HEK293 (cell line): Measurements from ENCODE around the gene TNFRSF4.

Source experiments
- GFI1B ChIP-seq: fragments of 450-650 bp; formaldehyde crosslinking; IDR thresholded peaks from 2 replicates; pipeline ENCODE4 v1.5.1; 2016; ENCODE audit warnings: missing biosample characterization, missing genetic modification characterization
- GLI2 ChIP-seq: fragments of 450-650 bp; formaldehyde crosslinking; IDR thresholded peaks from 2 replicates; pipeline ENCODE4; 2017; ENCODE audit warnings: missing biosample characterization, missing genetic modification characterization, low read depth, borderline replicate concordance
- GLIS2 ChIP-seq: fragments of 450-650 bp; formaldehyde crosslinking; IDR thresholded peaks from 2 replicates; pipeline ENCODE4 v1.5.1; 2016; ENCODE audit warnings: missing biosample characterization, missing genetic modification characterization
- IKZF3 ChIP-seq: fragments of 450-650 bp; IDR thresholded peaks from 2 replicates; pipeline ENCODE4 v1.5.0; 2018; ENCODE audit warnings: missing biosample characterization, mild to moderate bottlenecking, missing genetic modification characterization, moderate library complexity
- KLF1 ChIP-seq: fragments of 450-650 bp; formaldehyde crosslinking; IDR thresholded peaks from 2 replicates; pipeline ENCODE4 v1.5.1; 2016; ENCODE audit warnings: missing biosample characterization, missing genetic modification characterization
- KLF16 ChIP-seq: fragments of 450-650 bp; formaldehyde crosslinking; IDR thresholded peaks from 2 replicates; pipeline ENCODE4 v1.5.1; 2017; ENCODE audit warnings: missing biosample characterization, missing genetic modification characterization
- KLF8 ChIP-seq: fragments of 450-650 bp; formaldehyde crosslinking; IDR thresholded peaks from 2 replicates; pipeline ENCODE4 v1.5.1; 2016; ENCODE audit warnings: missing biosample characterization, missing genetic modification characterization
- KLF9 ChIP-seq: fragments of 450-650 bp; formaldehyde crosslinking; IDR thresholded peaks from 2 replicates; pipeline ENCODE4 v1.5.1; 2016; ENCODE audit warnings: missing biosample characterization, missing genetic modification characterization, low read depth
- REPIN1 ChIP-seq: fragments of 450-650 bp; formaldehyde crosslinking; IDR thresholded peaks from 2 replicates; pipeline ENCODE4 v1.5.1; 2017; ENCODE audit warnings: missing biosample characterization, missing genetic modification characterization, low read depth
- SCRT2 ChIP-seq: fragments of 450-650 bp; formaldehyde crosslinking; IDR thresholded peaks from 2 replicates; pipeline ENCODE4 v1.5.1; 2016; ENCODE audit warnings: missing biosample characterization, missing genetic modification characterization
- ZBTB20 ChIP-seq: fragments of 450-650 bp; formaldehyde crosslinking; IDR thresholded peaks from 2 replicates; pipeline ENCODE4 v1.5.1; 2016; ENCODE audit warnings: missing biosample characterization, missing genetic modification characterization
- ZFP37 ChIP-seq: fragments of 450-650 bp; formaldehyde crosslinking; IDR thresholded peaks from 2 replicates; pipeline ENCODE4 v1.5.1; 2016; ENCODE audit warnings: missing biosample characterization, missing genetic modification characterization
- ZNF121 ChIP-seq: fragments of 450-650 bp; formaldehyde crosslinking; IDR thresholded peaks from 2 replicates; pipeline ENCODE4 v1.5.1; 2016; ENCODE audit warnings: missing biosample characterization, missing genetic modification characterization
- ZNF155 ChIP-seq: fragments of 450-650 bp; formaldehyde crosslinking; IDR thresholded peaks from 2 replicates; pipeline ENCODE4 v1.5.1; 2016; ENCODE audit warnings: missing biosample characterization, missing genetic modification characterization
- ZNF184 ChIP-seq: fragments of 450-650 bp; IDR thresholded peaks from 2 replicates; pipeline ENCODE4 v1.5.1; 2018; ENCODE audit warnings: missing biosample characterization, mild to moderate bottlenecking, missing genetic modification characterization
- ZNF211 ChIP-seq: fragments of 450-650 bp; formaldehyde crosslinking; IDR thresholded peaks from 2 replicates; pipeline ENCODE4 v1.5.1; 2016; ENCODE audit warnings: low read depth, missing biosample characterization, missing genetic modification characterization
- ZNF239 ChIP-seq: fragments of 450-650 bp; formaldehyde crosslinking; IDR thresholded peaks from 2 replicates; pipeline ENCODE4 v1.5.1; 2016; ENCODE audit warnings: missing biosample characterization, missing genetic modification characterization
- ZNF341 ChIP-seq: fragments of 450-650 bp; formaldehyde crosslinking; IDR thresholded peaks from 2 replicates; pipeline ENCODE4; 2016; ENCODE audit warnings: low read depth, missing biosample characterization, missing genetic modification characterization
- ZNF350 ChIP-seq: fragments of 450-650 bp; formaldehyde crosslinking; IDR thresholded peaks from 2 replicates; pipeline ENCODE4 v1.5.0; 2017; ENCODE audit warnings: missing biosample characterization, mild to moderate bottlenecking, missing genetic modification characterization
- ZNF529 ChIP-seq: fragments of 450-650 bp; formaldehyde crosslinking; IDR thresholded peaks from 2 replicates; pipeline ENCODE4 v1.5.1; 2017; ENCODE audit warnings: missing genetic modification characterization, missing biosample characterization; ENCODE audit not compliant: insufficient replicate concordance
- ZNF600 ChIP-seq: fragments of 450-650 bp; formaldehyde crosslinking; IDR thresholded peaks from 2 replicates; pipeline ENCODE4 v1.5.1; 2016; ENCODE audit warnings: missing biosample characterization, missing genetic modification characterization
- ZNF677 ChIP-seq: fragments of 450-650 bp; IDR thresholded peaks from 2 replicates; pipeline ENCODE4 v1.5.0; 2018; ENCODE audit warnings: missing biosample characterization, mild to moderate bottlenecking, missing genetic modification characterization, moderate library complexity
- ZNF768 ChIP-seq: fragments of 450-650 bp; formaldehyde crosslinking; IDR thresholded peaks from 2 replicates; pipeline ENCODE4 v1.5.1; 2018; ENCODE audit warnings: missing biosample characterization, mild to moderate bottlenecking, missing genetic modification characterization
- ZNF777 ChIP-seq: fragments of 450-650 bp; formaldehyde crosslinking; IDR thresholded peaks from 2 replicates; pipeline ENCODE4 v1.5.1; 2017; ENCODE audit warnings: missing biosample characterization, missing genetic modification characterization, borderline replicate concordance
- ZNF843 ChIP-seq: fragments of 450-650 bp; formaldehyde crosslinking; IDR thresholded peaks from 2 replicates; pipeline ENCODE4 v1.5.1; 2016; ENCODE audit warnings: missing biosample characterization, missing genetic modification characterization
- ZXDB ChIP-seq: fragments of 450-650 bp; formaldehyde crosslinking; IDR thresholded peaks from 2 replicates; pipeline ENCODE4 v1.5.1; 2016; ENCODE audit warnings: missing biosample characterization, missing genetic modification characterization
- TF ChIP-seq, protein P1 (sequence below): fragments of 450-650 bp; formaldehyde crosslinking; IDR thresholded peaks from 2 replicates; pipeline ENCODE4 v1.5.1; 2016; ENCODE audit warnings: missing biosample characterization, missing genetic modification characterization
- TF ChIP-seq, protein P2 (sequence below): fragments of 450-650 bp; formaldehyde crosslinking; IDR thresholded peaks from 2 replicates; pipeline ENCODE4 v1.5.1; 2016; ENCODE audit warnings: missing biosample characterization, missing genetic modification characterization
- TF ChIP-seq, protein P3 (sequence below): fragments of 450-650 bp; formaldehyde crosslinking; IDR thresholded peaks from 2 replicates; pipeline ENCODE4 v1.5.1; 2016; ENCODE audit warnings: missing biosample characterization, missing genetic modification characterization, low read depth
- TF ChIP-seq, protein P4 (sequence below): fragments of 450-650 bp; formaldehyde crosslinking; optimal IDR thresholded peaks from 2 replicates; pipeline ENCODE3; 2016; ENCODE audit warnings: missing biosample characterization, mild to moderate bottlenecking, missing genetic modification characterization
- TF ChIP-seq, protein P5 (sequence below): fragments of 450-650 bp; formaldehyde crosslinking; IDR thresholded peaks from 2 replicates; pipeline ENCODE4 v1.5.1; 2016; ENCODE audit warnings: missing biosample characterization, missing genetic modification characterization

The TNFRSF4 gene

DNA sequence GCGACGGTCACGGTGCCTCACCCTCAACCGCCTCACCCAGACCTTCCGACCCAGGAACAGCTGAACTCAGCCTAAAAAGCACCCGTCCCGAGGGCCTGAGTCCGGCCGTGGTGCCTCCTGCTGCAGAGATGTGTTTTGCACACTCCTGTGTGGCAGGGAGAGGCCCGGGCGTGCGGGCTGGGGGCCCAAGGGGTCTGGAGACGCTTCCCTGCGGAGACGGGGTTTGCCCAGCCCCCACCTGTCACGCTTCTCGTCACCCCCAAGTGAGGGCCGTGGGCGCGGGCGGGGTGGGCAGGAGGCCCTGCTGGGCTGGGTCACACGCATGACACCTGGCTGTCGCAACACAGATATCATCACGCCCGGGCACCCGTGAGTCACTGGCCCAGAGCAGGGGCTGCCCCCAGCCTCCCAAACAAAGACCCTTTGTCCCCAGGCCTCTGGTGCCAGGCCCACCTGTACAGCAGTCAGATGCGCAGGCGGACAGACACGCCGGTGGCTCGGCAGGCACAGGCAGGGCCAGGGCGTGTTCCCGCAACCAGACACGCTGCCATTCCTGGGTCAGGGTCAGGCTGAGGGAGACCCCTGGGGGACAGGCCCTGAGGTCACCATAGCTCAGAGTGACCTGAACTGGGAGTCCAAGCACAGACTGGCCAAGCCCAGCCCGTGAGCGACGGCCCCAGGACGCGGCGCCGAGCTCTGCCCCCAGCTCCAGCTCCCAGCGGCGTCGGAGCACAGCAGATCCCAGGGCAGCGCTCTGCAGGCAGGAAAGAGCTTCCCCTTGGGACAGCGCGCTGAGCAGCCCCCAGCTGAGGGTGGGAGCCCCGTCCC, 24.1 kb upstream of the TNFRSF4 start (continued):
- TF ChIP-seq ZNF600 (tag by site-specific recombination) (no peak), ZNF121 (tag by site-specific recombination) (no peak), IKZF3 (tag by site-specific recombination) (no peak), ZNF529 (tag by site-specific recombination) (no peak), KLF8 (tag by site-specific recombination) (peak; percentile 38; the same call in 1 of the 2 replicates), ZNF239 (tag by site-specific recombination) (no peak), GLI2 (tag by site-specific recombination) (no peak), ZNF184 (tag by site-specific recombination) (no peak), GFI1B (no peak), SCRT2 (tag by site-specific recombination) (no peak), KLF1 (tag by site-specific recombination) (peak; percentile 44; the same call in 1 of the 2 replicates), ZNF777 (tag by site-specific recombination) (no peak), ZNF350 (tag by site-specific recombination) (no peak), KLF16 (tag by site-specific recombination) (no peak), ZXDB (tag by site-specific recombination) (no peak), ZFP37 (tag by site-specific recombination) (no peak), ZBTB20 (tag by site-specific recombination) (peak; percentile 54; the same call in 1 of the 2 replicates), ZNF843 (tag by site-specific recombination) (no peak), ZNF211 (tag by site-specific recombination) (no peak), ZNF341 (no peak), GLIS2 (peak; percentile 45; the same call in 1 of the 2 replicates), ZNF768 (tag by site-specific recombination) (no peak), REPIN1 (tag by site-specific recombination) (no peak), KLF9 (tag by site-specific recombination) (no peak), ZNF677 (no peak), ZNF155 (tag by site-specific recombination) (no peak)
- TF ChIP-seq, protein P1, sequence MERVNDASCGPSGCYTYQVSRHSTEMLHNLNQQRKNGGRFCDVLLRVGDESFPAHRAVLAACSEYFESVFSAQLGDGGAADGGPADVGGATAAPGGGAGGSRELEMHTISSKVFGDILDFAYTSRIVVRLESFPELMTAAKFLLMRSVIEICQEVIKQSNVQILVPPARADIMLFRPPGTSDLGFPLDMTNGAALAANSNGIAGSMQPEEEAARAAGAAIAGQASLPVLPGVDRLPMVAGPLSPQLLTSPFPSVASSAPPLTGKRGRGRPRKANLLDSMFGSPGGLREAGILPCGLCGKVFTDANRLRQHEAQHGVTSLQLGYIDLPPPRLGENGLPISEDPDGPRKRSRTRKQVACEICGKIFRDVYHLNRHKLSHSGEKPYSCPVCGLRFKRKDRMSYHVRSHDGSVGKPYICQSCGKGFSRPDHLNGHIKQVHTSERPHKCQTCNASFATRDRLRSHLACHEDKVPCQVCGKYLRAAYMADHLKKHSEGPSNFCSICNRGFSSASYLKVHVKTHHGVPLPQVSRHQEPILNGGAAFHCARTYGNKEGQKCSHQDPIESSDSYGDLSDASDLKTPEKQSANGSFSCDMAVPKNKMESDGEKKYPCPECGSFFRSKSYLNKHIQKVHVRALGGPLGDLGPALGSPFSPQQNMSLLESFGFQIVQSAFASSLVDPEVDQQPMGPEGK (tag by site-specific recombination): peak; percentile 24; the same call in 1 of the 2 replicates
- TF ChIP-seq, protein P2, sequence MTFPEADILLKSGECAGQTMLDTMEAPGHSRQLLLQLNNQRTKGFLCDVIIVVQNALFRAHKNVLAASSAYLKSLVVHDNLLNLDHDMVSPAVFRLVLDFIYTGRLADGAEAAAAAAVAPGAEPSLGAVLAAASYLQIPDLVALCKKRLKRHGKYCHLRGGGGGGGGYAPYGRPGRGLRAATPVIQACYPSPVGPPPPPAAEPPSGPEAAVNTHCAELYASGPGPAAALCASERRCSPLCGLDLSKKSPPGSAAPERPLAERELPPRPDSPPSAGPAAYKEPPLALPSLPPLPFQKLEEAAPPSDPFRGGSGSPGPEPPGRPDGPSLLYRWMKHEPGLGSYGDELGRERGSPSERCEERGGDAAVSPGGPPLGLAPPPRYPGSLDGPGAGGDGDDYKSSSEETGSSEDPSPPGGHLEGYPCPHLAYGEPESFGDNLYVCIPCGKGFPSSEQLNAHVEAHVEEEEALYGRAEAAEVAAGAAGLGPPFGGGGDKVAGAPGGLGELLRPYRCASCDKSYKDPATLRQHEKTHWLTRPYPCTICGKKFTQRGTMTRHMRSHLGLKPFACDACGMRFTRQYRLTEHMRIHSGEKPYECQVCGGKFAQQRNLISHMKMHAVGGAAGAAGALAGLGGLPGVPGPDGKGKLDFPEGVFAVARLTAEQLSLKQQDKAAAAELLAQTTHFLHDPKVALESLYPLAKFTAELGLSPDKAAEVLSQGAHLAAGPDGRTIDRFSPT (tag by site-specific recombination): 0 out of 2 replicates have a peak, but pooled peaks have one; percentile 49
- TF ChIP-seq, protein P3, sequence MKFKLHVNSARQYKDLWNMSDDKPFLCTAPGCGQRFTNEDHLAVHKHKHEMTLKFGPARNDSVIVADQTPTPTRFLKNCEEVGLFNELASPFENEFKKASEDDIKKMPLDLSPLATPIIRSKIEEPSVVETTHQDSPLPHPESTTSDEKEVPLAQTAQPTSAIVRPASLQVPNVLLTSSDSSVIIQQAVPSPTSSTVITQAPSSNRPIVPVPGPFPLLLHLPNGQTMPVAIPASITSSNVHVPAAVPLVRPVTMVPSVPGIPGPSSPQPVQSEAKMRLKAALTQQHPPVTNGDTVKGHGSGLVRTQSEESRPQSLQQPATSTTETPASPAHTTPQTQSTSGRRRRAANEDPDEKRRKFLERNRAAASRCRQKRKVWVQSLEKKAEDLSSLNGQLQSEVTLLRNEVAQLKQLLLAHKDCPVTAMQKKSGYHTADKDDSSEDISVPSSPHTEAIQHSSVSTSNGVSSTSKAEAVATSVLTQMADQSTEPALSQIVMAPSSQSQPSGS (tag by site-specific recombination): no peak
- TF ChIP-seq, protein P4, sequence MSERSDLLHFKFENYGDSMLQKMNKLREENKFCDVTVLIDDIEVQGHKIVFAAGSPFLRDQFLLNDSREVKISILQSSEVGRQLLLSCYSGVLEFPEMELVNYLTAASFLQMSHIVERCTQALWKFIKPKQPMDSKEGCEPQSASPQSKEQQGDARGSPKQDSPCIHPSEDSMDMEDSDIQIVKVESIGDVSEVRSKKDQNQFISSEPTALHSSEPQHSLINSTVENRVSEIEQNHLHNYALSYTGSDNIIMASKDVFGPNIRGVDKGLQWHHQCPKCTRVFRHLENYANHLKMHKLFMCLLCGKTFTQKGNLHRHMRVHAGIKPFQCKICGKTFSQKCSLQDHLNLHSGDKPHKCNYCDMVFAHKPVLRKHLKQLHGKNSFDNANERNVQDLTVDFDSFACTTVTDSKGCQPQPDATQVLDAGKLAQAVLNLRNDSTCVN (tag by site-specific recombination): no peak
- TF ChIP-seq, protein P5, sequence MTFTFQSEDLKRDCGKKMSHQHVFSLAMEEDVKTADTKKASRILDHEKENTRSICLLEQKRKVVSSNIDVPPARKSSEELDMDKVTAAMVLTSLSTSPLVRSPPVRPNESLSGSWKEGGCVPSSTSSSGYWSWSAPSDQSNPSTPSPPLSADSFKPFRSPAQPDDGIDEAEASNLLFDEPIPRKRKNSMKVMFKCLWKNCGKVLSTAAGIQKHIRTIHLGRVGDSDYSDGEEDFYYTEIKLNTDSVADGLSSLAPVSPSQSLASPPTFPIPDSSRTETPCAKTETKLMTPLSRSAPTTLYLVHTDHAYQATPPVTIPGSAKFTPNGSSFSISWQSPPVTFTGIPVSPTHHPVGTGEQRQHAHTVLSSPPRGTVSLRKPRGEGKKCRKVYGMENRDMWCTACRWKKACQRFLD (tag by site-specific recombination): no peak
